ENCODE measurements around the gene ENTPD2. TPM values are rescaled to one million over a fixed set of nuclear protein-coding genes. Genes with fewer than 3 reads are reported as not detected.

The ENTPD2 gene
- total RNA-seq, 4 donors from 2014 or later = 5.0 to 53.8 (median 28.9) TPM

- Histone ChIP-seq H3K36me3 (peaks cover 0 to 56% (median 0%) of the 10 kb centered on the region in 3 donors), H3K27me3 (no peaks in the 10 kb centered on the region), H3K27ac (no peak overlapping the region), H3K4me1 (no peaks in the 10 kb centered on the region), H3K4me3 (no peak overlapping the region), H3K9me3 (no peaks in the 10 kb centered on the region)
- no peak for TF ChIP-seq POLR2A (IDR thresholded peaks at IDR 0.05)
- no peak for TF ChIP-seq CTCF (IDR thresholded peaks at IDR 0.05)
- DNase-seq = no peak
Measured at GRCh38 chr9:137015540-137015930, 38.3 kb downstream of the ENTPD2 start.

GRCh38 chr9:137014776-137015539 lies 38.9 kb downstream of the ENTPD2 start:
- H3K27ac ChIP-seq = no peak overlapping the region
- H3K4me1 ChIP-seq = no peaks in the 10 kb centered on the region
- no peaks in the 10 kb centered on the region for H3K27me3 ChIP-seq
- TF ChIP-seq CTCF (IDR thresholded peaks at IDR 0.05) = no peak
- DNase-seq = no peak
- H3K9me3 ChIP-seq = no peaks in the 10 kb centered on the region
- peaks cover 0 to 56% (median 0%) of the 10 kb centered on the region in 3 donors for H3K36me3 ChIP-seq
- H3K4me3 ChIP-seq = no peak overlapping the region

GRCh38 chr9:137014166-137014565 lies 39.7 kb downstream of the ENTPD2 start:
- no peak for DNase-seq
- H3K36me3 ChIP-seq = peaks cover 0 to 62% (median 0%) of the 10 kb centered on the region in 3 donors
- TF ChIP-seq CTCF (IDR thresholded peaks at IDR 0.05) = no peak
- no peak for TF ChIP-seq POLR2A (IDR thresholded peaks at IDR 0.05)

GRCh38 chr9:137013571-137013940 lies 40.3 kb downstream of the ENTPD2 start:
- peaks cover 0 to 66% (median 0%) of the 10 kb centered on the region in 3 donors for H3K36me3 ChIP-seq
- H3K9me3 ChIP-seq = no peaks in the 10 kb centered on the region
- TF ChIP-seq POLR2A (IDR thresholded peaks at IDR 0.05) (no peak), CTCF (IDR thresholded peaks at IDR 0.05) (no peak)
- H3K4me1 ChIP-seq = no peaks in the 10 kb centered on the region
- no peak overlapping the region for H3K27ac ChIP-seq
- DNase-seq = no peak
- H3K4me3 ChIP-seq = no peak overlapping the region
- no peaks in the 10 kb centered on the region for H3K27me3 ChIP-seq

More at GRCh38 chr9:137014166-137014565, 39.7 kb downstream of the ENTPD2 start:
- Histone ChIP-seq H3K27me3 (no peaks in the 10 kb centered on the region), H3K4me3 (no peak overlapping the region), H3K27ac (no peak overlapping the region), H3K9me3 (no peaks in the 10 kb centered on the region), H3K4me1 (no peaks in the 10 kb centered on the region)

- TF ChIP-seq CTCF (IDR thresholded peaks at IDR 0.05) (no peak), POLR2A (IDR thresholded peaks at IDR 0.05) (no peak)
- Histone ChIP-seq H3K4me3 (no peak overlapping the region), H3K27ac (no peak overlapping the region), H3K4me1 (peaks cover 0 to under 1% (median 0%) of the 10 kb centered on the region in 4 donors), H3K27me3 (no peaks in the 10 kb centered on the region), H3K36me3 (peaks cover 0 to 67% (median 0%) of the 10 kb centered on the region in 3 donors), H3K9me3 (no peaks in the 10 kb centered on the region)
- no peak for DNase-seq
Measured at GRCh38 chr9:137012694-137013570, 40.9 kb downstream of the ENTPD2 start.
